Natural killer cell (primary cell): ENCODE results near the gene ARID5A. TPM values are rescaled to one million over a fixed set of nuclear protein-coding genes. Genes with fewer than 3 reads are reported as not detected.
"Not testable (repeated sequence)": the region's sequence is repeated elsewhere in the genome, so short reads cannot be mapped to it uniquely, and the experiment has no call there.

ENCODE experiments used
- ATAC-seq, 3 donors: fragments of 150-1000 bp in 2 of 3; fragments of 200-7000 bp in 1 of 3; cut with Tn5 transposase; 1 replicate in 1 of 3; 2 replicates in 2 of 3; pipeline ENCODE4 v1.10.0; 2021; ENCODE audit warnings: mild to moderate bottlenecking in 2 of 3, moderate library complexity in 2 of 3
- DNase-seq, 2 donors: peaks; one replicate each; pipeline versions ENCODE4 v3.0.0 to v3.0.0-alpha.2; 2013 to 2021; ENCODE audit warnings: mixed read lengths in 1 of 2
- H3K27ac ChIP-seq: one replicate; pipeline ENCODE4 v1.5.1; 2013; ENCODE audit warnings: mild to moderate bottlenecking, low read length
- H3K27me3 ChIP-seq: one replicate; pipeline ENCODE4 v1.6.1; 2013; ENCODE audit warnings: low read length; ENCODE audit not compliant: control insufficient read depth, insufficient read depth
- H3K36me3 ChIP-seq: one replicate; pipeline ENCODE4 v1.6.1; 2013; ENCODE audit warnings: low read length; ENCODE audit not compliant: control insufficient read depth, insufficient read depth
- H3K4me1 ChIP-seq: one replicate; pipeline ENCODE4 v1.6.1; 2013; ENCODE audit warnings: low read length; ENCODE audit not compliant: control insufficient read depth, insufficient read depth
- H3K4me3 ChIP-seq: one replicate; pipeline ENCODE4 v1.5.1; 2013; ENCODE audit warnings: low read length
- H3K9me3 ChIP-seq: one replicate; pipeline ENCODE4 v1.6.1; 2013; ENCODE audit warnings: low read length; ENCODE audit not compliant: control insufficient read depth, insufficient read depth
- H3K27ac Mint-ChIP-seq, 2 donors: one replicate each; pipeline ENCODE4 v1.8.0; 2022; ENCODE audit warnings: mild to moderate bottlenecking in 2 of 2, mixed read lengths in 2 of 2, moderate library complexity in 1 of 2
- H3K27me3 Mint-ChIP-seq, 2 donors: one replicate each; pipeline ENCODE4 v1.8.0; 2022; ENCODE audit warnings: low read depth in 2 of 2, mixed read lengths in 2 of 2
- H3K36me3 Mint-ChIP-seq: one replicate; pipeline ENCODE4 v1.8.0; 2022; ENCODE audit warnings: mixed read lengths
- H3K4me1 Mint-ChIP-seq, 2 donors: one replicate each; pipeline ENCODE4 v1.8.0; 2022; ENCODE audit warnings: mixed read lengths in 2 of 2
- H3K4me3 Mint-ChIP-seq: one replicate; pipeline ENCODE4 v1.8.0; 2022; ENCODE audit warnings: mild to moderate bottlenecking, moderate library complexity, mixed read lengths
- H3K9me3 Mint-ChIP-seq, 2 donors: one replicate each; pipeline ENCODE4 v1.8.0; 2022; ENCODE audit warnings: mixed read lengths in 2 of 2
- WGBS: methylation state at CpG from one replicate; pipeline ENCODE4 v1.1.7; 2013; ENCODE audit warnings: missing lambda C conversion rate; ENCODE audit not compliant: insufficient coverage; 5-methylcytosine and 5-hydroxymethylcytosine counted together
- intact Hi-C: fragments of 100-400 bp; cut with micrococcal nuclease; formaldehyde crosslinking; loops from one replicate; pipeline ENCODE4 v1.14.2; 2022
- total RNA-seq, 4 donors: library from RNA; stranded (reverse); fragments of 120-200 nt in 1 of 4; gene quantifications; one replicate each; pipeline versions ENCODE4 v1.2.3 to v1.2.4, GENCODE V29; 2013 to 2022
- TF ChIP-seq, protein P1 (sequence below): fragments of 200-600 bp; IDR thresholded peaks from one replicate; pipeline ENCODE4 v1.8.0; 2022; ENCODE audit warnings: antibody characterized with exemption

The ARID5A gene
- total RNA-seq, 3 donors from 2014 or later (not counting 1 experiment from before 2014, with no cell fraction given): 90.9 to 117 (median 114) TPM

GRCh38 chr2:96556441-96557330 lies 20.1 kb downstream of the ARID5A start:
- Histone ChIP-seq H3K9me3 (no peaks in the 10 kb centered on the region), H3K36me3 (peaks cover 15% of the 10 kb centered on the region), H3K27me3 (no peaks in the 10 kb centered on the region), H3K4me1 (peaks cover 17% of the 10 kb centered on the region), H3K27ac (no peak overlapping the region), H3K4me3 (no peak overlapping the region)
- peaks cover 5 to 28% of the 10 kb centered on the region in 2 donors for H3K4me1 Mint-ChIP-seq
- ATAC-seq (no peak), DNase-seq (peak in 1 of 2 donors; percentile 39)
- 89% methylated on average over 15 of the region's 16 CpGs for WGBS
- H3K27me3 Mint-ChIP-seq: no peaks in the 10 kb centered on the region
- peak overlapping the region in 1 of 2 donors; percentile 24 for H3K27ac Mint-ChIP-seq
- no peaks in the 10 kb centered on the region for H3K36me3 Mint-ChIP-seq
- intact Hi-C loops: no loop called here
- H3K9me3 Mint-ChIP-seq: no peaks in the 10 kb centered on the region
- TF ChIP-seq, protein P1, sequence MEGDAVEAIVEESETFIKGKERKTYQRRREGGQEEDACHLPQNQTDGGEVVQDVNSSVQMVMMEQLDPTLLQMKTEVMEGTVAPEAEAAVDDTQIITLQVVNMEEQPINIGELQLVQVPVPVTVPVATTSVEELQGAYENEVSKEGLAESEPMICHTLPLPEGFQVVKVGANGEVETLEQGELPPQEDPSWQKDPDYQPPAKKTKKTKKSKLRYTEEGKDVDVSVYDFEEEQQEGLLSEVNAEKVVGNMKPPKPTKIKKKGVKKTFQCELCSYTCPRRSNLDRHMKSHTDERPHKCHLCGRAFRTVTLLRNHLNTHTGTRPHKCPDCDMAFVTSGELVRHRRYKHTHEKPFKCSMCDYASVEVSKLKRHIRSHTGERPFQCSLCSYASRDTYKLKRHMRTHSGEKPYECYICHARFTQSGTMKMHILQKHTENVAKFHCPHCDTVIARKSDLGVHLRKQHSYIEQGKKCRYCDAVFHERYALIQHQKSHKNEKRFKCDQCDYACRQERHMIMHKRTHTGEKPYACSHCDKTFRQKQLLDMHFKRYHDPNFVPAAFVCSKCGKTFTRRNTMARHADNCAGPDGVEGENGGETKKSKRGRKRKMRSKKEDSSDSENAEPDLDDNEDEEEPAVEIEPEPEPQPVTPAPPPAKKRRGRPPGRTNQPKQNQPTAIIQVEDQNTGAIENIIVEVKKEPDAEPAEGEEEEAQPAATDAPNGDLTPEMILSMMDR: no peak
- no peak overlapping the region for H3K4me3 Mint-ChIP-seq

GRCh38 chr2:96557421-96557820 lies 20.9 kb downstream of the ARID5A start:
- peak overlapping the region in 1 of 2 donors; percentile 24 for H3K27ac Mint-ChIP-seq

DNA sequence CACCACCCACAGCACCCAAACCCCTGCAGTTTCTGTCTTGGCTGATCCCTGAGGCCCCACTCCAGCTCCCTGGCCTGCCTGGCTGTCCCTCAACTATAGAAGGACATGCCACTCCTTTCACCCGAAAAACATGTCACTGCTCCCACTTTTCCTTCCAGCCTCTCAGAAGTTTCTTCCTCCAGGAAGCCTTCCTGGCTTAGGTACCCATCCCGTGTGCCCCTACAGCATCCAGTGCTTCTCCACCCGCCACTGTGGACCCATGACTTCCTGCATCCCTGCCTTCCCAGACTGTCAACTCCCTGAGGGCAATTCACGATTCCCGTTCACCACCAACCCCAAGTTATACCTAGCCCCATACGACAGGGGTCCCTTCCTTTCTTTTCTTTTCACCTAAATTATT lies 21.5 kb downstream of the ARID5A start:
- Histone ChIP-seq H3K27ac (no peak overlapping the region), H3K4me1 (peaks cover 17% of the 10 kb centered on the region), H3K4me3 (no peak overlapping the region), H3K9me3 (no peaks in the 10 kb centered on the region), H3K36me3 (peaks cover 1% of the 10 kb centered on the region), H3K27me3 (no peaks in the 10 kb centered on the region)
- H3K4me3 Mint-ChIP-seq: no peak overlapping the region
- H3K27ac Mint-ChIP-seq: no peak overlapping the region
- no peaks in the 10 kb centered on the region for H3K9me3 Mint-ChIP-seq
- ATAC-seq (no peak), DNase-seq (no peak)
- peaks cover 0 to 24% of the 10 kb centered on the region in 2 donors for H3K4me1 Mint-ChIP-seq
- intact Hi-C loops: no loop called here
- TF ChIP-seq, protein P1: no peak
- 89% methylated on average over 6 of the region's 6 CpGs for WGBS
- no peaks in the 10 kb centered on the region for H3K36me3 Mint-ChIP-seq
- no peaks in the 10 kb centered on the region for H3K27me3 Mint-ChIP-seq

More at GRCh38 chr2:96557421-96557820, 20.9 kb downstream of the ARID5A start:
- DNase-seq, intact Hi-C loops, H3K4me3 ChIP-seq, H3K36me3 Mint-ChIP-seq, H3K4me3 Mint-ChIP-seq, H3K9me3 ChIP-seq, H3K27ac ChIP-seq, H3K36me3 ChIP-seq, H3K27me3 ChIP-seq, H3K9me3 Mint-ChIP-seq, ATAC-seq, H3K27me3 Mint-ChIP-seq: not testable (repeated sequence)
- peaks cover 17% of the 10 kb centered on the region for H3K4me1 ChIP-seq
- peaks cover 1 to 24% of the 10 kb centered on the region in 2 donors for H3K4me1 Mint-ChIP-seq
- 95% methylated on average over 6 of the region's 6 CpGs for WGBS

DNA sequence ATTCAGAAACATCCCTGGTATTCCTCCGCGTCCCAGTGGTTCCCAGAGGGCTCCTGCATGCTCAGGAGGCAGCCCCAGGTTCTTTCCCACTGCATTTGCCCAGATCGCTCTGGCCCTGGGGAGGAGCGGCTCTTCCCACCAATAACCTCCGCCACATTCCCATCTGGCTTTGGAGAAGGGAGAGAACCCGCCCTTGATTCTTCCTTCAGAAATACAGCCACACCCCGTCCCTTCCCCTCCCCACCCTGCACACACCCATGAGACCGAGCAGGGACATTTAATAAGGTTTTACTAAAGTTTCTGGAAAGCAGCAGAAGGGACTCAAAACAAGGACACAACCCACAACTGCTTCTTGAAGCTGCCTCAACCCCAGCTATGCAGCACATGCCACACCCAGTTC lies 21.9 kb downstream of the ARID5A start:
- DNase-seq: no peak
- Histone ChIP-seq H3K27ac (no peak overlapping the region), H3K27me3 (no peaks in the 10 kb centered on the region), H3K4me3 (no peak overlapping the region), H3K9me3 (no peaks in the 10 kb centered on the region), H3K36me3 (no peaks in the 10 kb centered on the region), H3K4me1 (peaks cover 16% of the 10 kb centered on the region)
- H3K9me3 Mint-ChIP-seq: no peaks in the 10 kb centered on the region
- no peak overlapping the region for H3K27ac Mint-ChIP-seq
- 95% methylated on average over 7 of the region's 8 CpGs for WGBS
- no peaks in the 10 kb centered on the region for H3K36me3 Mint-ChIP-seq
- no peaks in the 10 kb centered on the region for H3K27me3 Mint-ChIP-seq
- no peak overlapping the region for H3K4me3 Mint-ChIP-seq
- H3K4me1 Mint-ChIP-seq: peaks cover 0 to 21% of the 10 kb centered on the region in 2 donors
- intact Hi-C loops: no loop called here
- TF ChIP-seq, protein P1: no peak
- no peak for ATAC-seq
